Fibroblast of villous mesenchyme (primary cell): ENCODE measurements around the gene HINFP. TPM values are rescaled to one million over a fixed set of nuclear protein-coding genes. Genes with fewer than 3 reads are reported as not detected.

Experiments
- total RNA-seq: library from RNA; depleted of rRNA; stranded (reverse); fragments of >200 nt; gene quantifications from 2 replicates; pipeline ENCODE4 v1.2.3, GENCODE V29; 2012

The HINFP gene
- total RNA-seq, 1 donor = 18.6 TPM

Other genes starting within 250 kb of the HINFP start
- gene CXCR5, start 237.7 kb upstream of the HINFP start, total RNA-seq = not detected in 2 replicates
- gene BCL9L, start 195.7 kb upstream of the HINFP start, total RNA-seq = 28.9 and 29.0 TPM in 2 replicates
- gene UPK2, start 165.3 kb upstream of the HINFP start, total RNA-seq = not detected in 2 replicates
- not detected in 2 replicates for gene FOXR1, start 149.8 kb upstream of the HINFP start, total RNA-seq
- gene CENATAC, start 123.4 kb upstream of the HINFP start, total RNA-seq = 34.5 and 42.8 TPM in 2 replicates
- gene RPS25, start 103.2 kb upstream of the HINFP start, total RNA-seq = 886 and 914 TPM in 2 replicates
- gene TRAPPC4, start 102.8 kb upstream of the HINFP start, total RNA-seq = 55.4 and 94.6 TPM in 2 replicates
- gene SLC37A4, start 90.7 kb upstream of the HINFP start, total RNA-seq = 9.5 and 13.2 TPM in 2 replicates
- gene HYOU1, start 64.4 kb upstream of the HINFP start, total RNA-seq = 155 and 174 TPM in 2 replicates
- gene VPS11, start 53.8 kb upstream of the HINFP start, total RNA-seq = 24.2 and 24.6 TPM in 2 replicates
- 11.2 and 13.2 TPM in 2 replicates for gene HMBS, start 36.7 kb upstream of the HINFP start, total RNA-seq
- 21.3 and 29.4 TPM in 2 replicates for gene DPAGT1, start 19.7 kb upstream of the HINFP start, total RNA-seq
- gene C2CD2L, start 14.2 kb upstream of the HINFP start, total RNA-seq = 4.5 and 5.6 TPM in 2 replicates
- gene ABCG4, start 27.5 kb downstream of the HINFP start, total RNA-seq = under 0.01 and 0.86 TPM in 2 replicates
- gene NLRX1, start 47.1 kb downstream of the HINFP start, total RNA-seq = 16.4 and 17.7 TPM in 2 replicates
- not detected in 2 replicates for gene NHERF4, start 63.9 kb downstream of the HINFP start, total RNA-seq
- 13.2 and 20.7 TPM in 2 replicates for gene CBL, start 84.8 kb downstream of the HINFP start, total RNA-seq
- gene MCAM, start 195.6 kb downstream of the HINFP start, total RNA-seq = 77.3 and 86.4 TPM in 2 replicates
- gene RNF26, start 212.9 kb downstream of the HINFP start, total RNA-seq = 5.2 and 5.8 TPM in 2 replicates
- 6.5 and 13.5 TPM in 2 replicates for gene C1QTNF5, start 219.3 kb downstream of the HINFP start, total RNA-seq
- gene MFRP, start 225.1 kb downstream of the HINFP start, total RNA-seq = under 0.01 TPM in 1 of 2 replicates, not detected in the other